Epidermal melanocyte (primary cell): Measurements from ENCODE around the gene GOLPH3L.
"Not testable (repeated sequence)": the region's sequence is repeated elsewhere in the genome, so short reads cannot be mapped to it uniquely, and the experiment has no call there.

Source experiments
- DNase-seq: peaks from one replicate; pipeline ENCODE4 v3.0.0; 2011; ENCODE audit warnings: low spot score; ENCODE audit not compliant: insufficient read length

GOLPH3L gene

DNA sequence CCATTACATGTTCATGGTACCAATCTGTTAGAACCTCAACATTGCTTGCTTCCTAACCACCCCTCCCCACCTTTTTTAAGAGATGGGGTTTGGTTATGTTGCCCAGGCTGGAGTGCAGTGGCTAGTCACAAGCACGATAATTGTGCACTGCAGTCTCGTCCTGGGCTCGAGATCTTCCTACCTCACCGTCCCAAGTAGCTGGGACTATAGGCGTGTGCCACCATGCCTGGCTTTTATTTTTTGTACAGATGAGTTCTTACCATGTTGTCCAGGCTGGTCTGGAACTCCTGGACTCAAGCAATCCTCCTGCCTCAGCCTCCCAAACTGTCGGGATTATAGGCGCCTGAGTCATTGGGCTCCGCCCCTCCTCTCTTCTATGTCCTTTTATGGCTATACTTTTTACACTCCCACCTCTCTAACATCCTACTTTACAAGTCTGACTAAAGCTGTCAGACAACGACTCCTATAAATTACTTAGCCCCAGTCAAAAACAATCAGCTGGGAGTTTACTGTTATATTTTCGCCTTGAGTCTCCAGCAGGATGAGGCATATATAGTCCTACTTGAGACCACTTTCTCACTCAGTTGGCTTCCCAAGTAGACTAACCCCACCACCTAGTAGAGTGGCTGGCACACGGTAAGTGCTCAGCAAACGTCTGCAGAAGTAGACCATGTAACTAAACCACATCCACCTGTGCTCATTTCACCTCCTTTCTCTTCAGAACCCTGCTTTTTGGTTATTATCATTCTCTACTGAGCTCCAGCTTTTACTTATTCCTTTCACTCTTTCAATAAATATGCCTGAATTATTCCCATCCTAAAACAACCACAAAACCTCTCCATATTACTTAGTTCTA, 81.4 kb downstream of the GOLPH3L start:
- no peak for DNase-seq

DNA sequence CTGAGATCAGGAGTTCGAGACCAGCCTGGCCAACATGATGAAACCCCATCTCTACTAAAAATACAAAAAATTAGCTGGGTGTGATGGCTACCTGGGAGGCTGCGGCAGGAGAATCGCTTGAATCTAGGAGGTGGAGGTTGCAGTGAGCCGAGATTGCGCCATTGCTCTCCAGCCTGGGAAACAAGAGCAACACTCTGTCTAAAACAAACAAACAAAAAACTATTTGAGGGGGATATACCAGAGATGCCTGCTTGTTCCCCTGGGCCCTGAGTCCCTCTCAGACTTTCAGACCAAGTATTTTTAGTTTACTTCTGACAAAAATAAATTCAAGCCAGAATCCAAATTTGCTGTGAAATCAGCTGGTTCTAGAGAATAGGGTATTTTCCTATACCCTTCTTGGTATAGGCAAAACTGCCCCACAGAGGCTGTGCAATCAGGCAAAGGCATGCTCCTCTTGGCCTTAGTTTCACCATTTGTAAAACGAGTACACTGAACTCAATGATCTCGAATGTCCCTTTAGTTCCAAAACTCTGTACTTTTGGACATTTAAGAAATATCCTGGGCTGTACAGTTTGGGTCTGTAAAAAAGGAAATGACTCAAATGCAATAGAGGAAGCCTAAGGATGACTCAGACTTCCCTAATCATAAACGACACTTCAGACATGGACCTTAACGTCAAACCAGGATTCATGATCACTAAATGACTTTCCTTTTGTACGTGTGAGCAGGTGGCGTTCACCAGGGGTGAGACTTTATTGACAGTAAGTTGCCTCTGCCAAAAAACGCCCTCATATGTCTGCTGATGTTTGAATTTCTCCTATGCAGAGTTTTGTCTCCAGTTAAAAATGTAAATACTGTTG, 83.7 kb downstream of the GOLPH3L start:
- DNase-seq: no peak

DNA sequence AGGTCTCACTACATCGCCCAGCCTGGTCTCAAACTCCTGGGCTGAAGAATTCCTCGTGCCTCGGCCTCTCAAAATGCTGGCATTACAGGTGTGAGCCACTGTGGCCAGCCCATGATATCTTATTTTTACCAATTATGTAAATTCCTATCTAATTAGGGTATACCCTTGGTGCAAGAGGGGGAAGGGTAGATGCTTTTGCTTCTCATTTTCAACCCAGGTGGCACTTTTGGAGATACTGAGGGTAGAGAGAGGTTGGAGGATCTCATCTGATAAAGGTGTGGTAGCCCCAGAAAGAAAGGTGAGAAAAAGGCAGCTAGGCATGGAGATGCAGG, 85.0 kb downstream of the GOLPH3L start:
- DNase-seq: no peak

DNA sequence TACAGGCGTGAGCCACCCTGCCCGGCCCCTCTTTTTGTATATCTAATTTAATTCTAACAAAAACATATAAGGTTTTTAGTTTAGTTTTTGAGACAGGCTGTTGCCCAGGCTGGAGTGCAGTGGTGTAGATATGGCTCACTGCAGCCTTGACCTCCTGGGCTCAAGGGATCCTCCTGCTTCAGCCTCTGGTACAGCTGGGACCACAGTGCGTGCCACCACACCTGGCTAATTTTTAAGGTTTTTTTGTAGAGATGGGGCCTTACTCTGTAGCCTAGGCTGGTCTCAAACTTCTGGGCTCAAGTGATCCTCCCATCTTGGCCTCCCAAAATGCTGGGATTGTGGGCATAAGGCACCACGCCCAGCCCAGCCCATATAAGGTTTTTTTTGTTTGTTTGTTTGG, 86.4 kb downstream of the GOLPH3L start:
- no peak for DNase-seq

DNA sequence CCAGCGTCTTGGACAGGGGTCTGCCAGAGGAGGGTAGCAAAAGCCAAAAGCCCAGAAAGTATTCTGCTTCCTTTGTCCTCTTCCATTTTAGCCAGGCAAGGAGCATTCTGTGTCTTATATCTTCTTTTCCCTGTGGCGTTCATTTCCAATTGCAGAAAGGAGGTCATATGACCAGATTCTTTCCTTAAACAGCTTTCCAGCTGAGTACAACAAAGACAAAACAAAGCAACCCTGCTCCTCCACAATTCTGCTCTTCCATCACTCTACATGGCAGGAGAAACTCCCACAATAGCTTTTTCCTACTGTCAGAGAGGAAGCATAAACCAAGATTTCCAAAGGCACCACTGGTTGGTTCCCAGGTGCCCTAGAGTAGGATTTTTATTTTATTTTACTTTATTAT, 87.2 kb downstream of the GOLPH3L start:
- DNase-seq: no peak

DNA sequence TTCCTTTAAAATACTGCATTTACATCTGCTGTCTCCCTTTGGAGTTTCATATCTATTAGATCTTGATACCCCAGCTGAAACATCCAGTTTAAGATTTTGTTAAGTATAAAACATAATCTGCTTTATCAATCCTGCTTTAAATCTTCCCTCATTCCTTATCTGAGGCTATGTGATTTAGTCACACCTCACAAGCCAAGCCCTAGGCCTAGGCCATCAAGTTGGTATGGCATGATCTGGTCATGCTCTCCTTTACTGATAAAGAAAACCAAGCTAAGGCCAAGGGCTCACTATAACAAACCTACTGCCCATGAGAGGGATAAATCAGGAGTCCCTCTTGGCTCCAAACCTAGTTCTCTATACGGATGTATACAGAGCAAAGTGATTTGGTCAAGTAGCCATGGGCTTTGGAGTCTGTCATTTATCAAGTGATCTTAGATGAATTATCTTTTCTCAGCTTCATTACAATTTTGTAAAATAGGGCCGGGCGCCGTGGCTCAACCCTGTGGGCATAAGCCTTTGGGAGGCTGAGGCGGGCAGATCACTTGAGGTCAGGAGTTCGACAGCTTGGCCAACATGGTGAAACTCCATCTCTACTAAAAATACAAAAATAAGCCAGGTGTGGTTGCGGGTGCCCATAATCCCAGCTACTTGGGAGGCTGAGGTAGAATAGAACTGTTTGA, 90.4 kb downstream of the GOLPH3L start:
- no peak for DNase-seq

DNA sequence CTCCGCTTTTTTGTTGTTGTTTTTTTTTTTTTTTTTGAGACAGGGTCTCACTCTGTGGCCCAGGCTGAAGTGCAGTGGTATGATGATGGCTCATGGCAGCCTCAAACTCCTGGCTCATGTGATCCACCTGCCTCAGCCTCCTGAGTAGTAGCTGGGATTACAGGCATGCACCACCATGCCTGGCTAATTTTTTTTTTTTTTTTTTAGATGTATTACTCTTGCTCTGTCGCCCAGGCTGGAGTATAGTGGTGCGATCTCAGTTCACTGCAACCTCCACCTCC, 91.6 kb downstream of the GOLPH3L start:
- not testable (repeated sequence) for DNase-seq

DNA sequence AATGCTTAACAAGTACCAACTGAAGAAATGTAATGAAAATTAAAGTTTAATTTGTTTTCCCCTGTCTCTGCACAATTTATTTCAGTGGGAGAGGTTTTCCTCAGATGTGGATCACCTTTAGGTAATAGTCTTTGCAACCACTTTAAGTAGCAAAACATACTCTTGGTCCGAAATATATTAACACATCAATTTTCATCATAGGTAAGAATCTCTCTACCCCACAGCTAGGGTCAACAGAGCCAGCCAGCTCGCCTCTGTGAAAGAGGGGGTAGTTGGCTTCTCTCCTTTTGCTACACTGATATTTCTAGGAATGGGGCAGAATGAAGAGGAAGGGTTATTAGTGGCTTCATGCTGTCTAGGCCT, 92.7 kb downstream of the GOLPH3L start:
- no peak for DNase-seq

DNA sequence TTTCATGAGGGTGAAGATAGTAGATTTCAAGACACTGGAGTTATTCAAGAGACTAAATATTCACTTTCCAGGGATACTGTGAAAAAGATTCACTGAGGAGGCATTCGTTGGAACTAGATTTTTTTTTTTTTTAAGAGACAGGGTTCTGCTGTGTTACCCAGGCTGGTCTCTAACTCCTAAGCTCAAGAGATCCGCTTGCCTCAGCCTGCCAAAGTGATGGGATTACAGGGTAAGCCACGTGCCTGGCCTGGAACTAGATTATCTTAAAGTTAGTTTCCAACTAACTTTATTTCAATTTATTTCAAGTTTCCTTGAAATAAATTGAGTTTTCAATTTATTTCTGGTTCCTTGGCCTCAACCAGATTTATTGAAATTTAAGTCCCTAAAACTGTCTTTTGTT, 93.2 kb downstream of the GOLPH3L start:
- DNase-seq: no peak

DNA sequence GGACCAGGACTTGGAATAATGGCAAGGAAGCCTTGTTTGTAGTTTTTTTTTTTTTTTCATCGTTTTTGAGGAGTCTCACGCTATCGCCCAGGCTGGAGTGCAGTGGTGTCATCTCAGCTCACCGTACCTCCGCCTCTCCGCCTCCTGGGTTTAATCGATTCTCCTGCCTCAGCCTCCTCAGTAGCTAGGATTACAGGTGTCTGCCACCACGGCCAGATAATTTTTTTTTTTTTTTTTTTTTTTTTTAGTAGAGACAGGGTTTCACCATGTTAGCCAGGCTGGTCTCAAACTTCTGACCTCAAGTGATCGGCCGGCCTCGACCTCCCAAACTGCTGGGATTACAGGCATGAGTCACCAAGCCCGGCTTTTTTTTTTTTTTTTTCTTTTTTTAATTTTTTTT, 94.6 kb downstream of the GOLPH3L start:
- not testable (repeated sequence) for DNase-seq

DNA sequence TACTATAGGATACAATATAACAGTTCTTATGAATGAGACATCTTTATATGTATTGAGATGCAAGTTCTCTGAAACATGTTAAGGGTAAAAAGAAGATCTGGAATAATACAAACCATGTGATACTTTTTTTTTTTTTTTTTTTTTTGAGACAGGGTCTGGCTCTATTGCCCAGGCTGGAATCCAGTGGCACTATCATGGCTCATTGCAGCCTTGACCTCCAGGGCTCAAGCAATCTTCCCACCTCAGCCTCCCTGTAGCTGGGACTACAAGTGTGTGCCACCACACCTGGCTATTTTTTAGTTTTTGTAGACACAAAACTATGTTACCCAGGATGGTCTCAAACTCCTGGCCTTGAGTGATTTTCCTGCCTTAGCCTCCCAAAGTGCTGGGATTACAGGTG, 95.4 kb downstream of the GOLPH3L start:
- no peak for DNase-seq

DNA sequence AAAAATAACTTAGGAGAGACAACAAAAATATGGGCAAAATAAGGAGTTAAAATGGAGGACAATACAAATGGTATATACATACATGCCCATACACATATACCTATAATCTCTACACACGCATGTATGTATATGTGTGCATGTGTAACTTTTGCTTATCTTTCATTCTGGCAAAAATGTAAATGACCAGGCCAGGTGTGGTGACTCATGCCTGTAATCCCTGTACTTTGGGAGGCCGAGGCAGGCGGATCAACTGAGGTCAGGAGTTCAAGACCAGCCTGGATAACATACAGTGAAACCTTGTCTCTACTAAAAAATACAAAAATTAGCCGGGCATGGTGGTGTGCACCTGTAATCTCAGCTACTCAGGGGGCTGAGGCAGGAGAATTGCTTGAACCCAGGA, 98.6 kb downstream of the GOLPH3L start:
- not testable (repeated sequence) for DNase-seq

DNA sequence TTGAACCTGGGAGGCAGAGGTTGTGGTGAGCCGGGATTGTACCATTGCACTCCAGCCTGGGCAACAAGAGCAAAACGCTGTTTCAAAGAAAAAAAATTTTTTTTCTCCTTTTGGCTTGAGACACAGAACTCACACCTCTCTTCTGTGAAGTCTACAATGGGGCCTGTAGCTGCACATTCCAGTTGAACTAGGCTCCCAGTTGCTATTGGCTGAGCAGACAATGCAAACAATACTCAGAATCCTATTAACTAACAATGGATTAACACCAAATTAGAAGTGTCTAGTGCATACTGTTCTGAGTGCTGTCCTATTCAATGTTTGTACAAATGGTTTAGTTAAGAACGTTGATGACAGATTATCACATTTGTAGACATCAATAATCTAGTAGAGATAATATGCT, 100.0 kb downstream of the GOLPH3L start:
- DNase-seq: no peak
